PC-9 (cell line): ENCODE results near the gene TBL1XR1.

ENCODE experiments used
- EZH2 ChIP-seq: fragments of 200-600 bp; sonication (generic); IDR thresholded peaks from 2 replicates; pipeline ENCODE4 v1.8.0; 2017; ENCODE audit warnings: antibody characterized with exemption, low read depth
- TF ChIP-seq, protein P1 (sequence below): fragments of 200-600 bp; sonication (generic); conservative IDR thresholded peaks from 2 replicates; pipeline ENCODE4 v1.6.1; 2017; ENCODE audit warnings: mixed run types, antibody characterized with exemption, mild to moderate bottlenecking, moderate library complexity

DNA sequence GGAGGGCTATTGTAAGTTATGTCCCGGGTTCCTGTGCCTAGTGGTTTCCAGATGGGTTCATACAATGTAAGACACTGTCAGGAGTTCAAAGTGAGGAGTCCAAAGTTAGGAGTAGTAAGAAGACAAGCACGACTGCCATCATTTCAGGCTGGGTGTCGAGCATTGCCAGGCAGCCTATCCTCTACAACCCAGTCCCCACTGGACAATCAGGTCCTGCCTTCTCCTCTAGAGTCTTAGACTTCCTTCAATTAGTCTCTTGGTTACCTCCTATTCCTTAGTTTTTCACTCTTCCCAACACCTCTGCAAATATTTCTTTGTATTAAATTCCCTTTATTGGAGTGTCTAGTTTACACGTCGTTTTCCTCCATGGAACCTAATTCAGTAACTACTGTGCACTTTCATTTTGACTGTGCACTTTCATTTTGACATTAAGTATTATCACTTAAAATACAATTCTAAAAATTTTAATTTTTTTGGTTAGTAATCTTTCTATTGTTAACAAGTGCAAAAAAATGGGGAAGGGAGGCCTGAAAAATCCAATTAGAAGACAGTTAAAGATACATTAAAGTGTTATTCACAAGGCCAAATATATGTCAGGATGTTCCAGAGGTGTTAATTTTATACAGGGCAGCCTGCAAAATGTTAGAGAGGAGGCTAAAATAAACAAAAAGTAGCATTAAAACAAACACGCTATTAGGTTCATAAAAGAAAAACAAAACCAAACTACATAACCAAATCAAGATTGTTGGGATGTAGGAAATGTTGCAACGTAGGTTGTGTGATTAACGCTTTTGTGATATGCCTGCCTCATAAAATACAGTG is 155.3 kb downstream of the TBL1XR1 start:
- TF ChIP-seq EZH2, result no peak
- TF ChIP-seq, protein P1, sequence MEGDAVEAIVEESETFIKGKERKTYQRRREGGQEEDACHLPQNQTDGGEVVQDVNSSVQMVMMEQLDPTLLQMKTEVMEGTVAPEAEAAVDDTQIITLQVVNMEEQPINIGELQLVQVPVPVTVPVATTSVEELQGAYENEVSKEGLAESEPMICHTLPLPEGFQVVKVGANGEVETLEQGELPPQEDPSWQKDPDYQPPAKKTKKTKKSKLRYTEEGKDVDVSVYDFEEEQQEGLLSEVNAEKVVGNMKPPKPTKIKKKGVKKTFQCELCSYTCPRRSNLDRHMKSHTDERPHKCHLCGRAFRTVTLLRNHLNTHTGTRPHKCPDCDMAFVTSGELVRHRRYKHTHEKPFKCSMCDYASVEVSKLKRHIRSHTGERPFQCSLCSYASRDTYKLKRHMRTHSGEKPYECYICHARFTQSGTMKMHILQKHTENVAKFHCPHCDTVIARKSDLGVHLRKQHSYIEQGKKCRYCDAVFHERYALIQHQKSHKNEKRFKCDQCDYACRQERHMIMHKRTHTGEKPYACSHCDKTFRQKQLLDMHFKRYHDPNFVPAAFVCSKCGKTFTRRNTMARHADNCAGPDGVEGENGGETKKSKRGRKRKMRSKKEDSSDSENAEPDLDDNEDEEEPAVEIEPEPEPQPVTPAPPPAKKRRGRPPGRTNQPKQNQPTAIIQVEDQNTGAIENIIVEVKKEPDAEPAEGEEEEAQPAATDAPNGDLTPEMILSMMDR, result no peak
